ENCODE data around the gene DHRS7B. TPM values are rescaled to one million over a fixed set of nuclear protein-coding genes. Genes with fewer than 3 reads are reported as not detected.
A peak's percentile ranks its signal among the peaks of the same experiment; 100 is the strongest.
"Not testable (repeated sequence)": the region's sequence is repeated elsewhere in the genome, so short reads cannot be mapped to it uniquely, and the experiment has no call there.

The DHRS7B gene
- total and polyA plus RNA-seq, 2 of the 13 experiments (the other 11 are each of a cell fraction or from before 2014, with no cell fraction given): 20.0 to 35.8 TPM

DNA sequence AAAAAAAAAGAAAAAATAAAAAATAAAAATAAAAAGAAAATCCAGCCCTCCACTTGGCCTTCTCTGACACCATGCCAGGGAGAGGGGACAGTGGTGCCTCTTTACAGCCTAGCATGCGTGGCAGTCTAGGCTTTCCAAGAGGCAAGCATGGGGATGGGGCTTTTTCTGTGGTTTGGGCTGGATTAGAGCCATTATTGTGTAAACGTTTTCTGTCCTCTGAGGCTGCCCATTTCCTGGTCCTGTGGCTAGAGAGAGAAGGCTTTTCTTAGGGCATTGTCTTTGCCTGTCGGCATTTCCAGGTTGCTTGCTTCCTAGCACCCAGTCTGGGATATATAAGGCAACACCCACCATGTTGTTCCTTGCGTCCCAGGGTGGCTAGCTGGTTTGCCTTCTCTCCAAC, 2.7 kb upstream of the DHRS7B start (continued):
- TF ChIP-seq ZNF33B (CRISPR knock-in tag; IDR thresholded peaks at IDR 0.05) (no peak), EZH2 (conservative IDR thresholded peaks at IDR 0.05; ENCODE audit: low read depth, low read length) (no peak), ZNF350 (CRISPR knock-in tag; IDR thresholded peaks at IDR 0.05; ENCODE audit: borderline replicate concordance, low read depth) (no peak), IKZF4 (CRISPR knock-in tag; IDR thresholded peaks at IDR 0.05; ENCODE audit: borderline replicate concordance, low read depth, not compliant biosample characterization) (no peak), ZNF484 (CRISPR knock-in tag; IDR thresholded peaks at IDR 0.05; ENCODE audit: borderline replicate concordance, low read depth) (no peak), HNRNPL (IDR thresholded peaks at IDR 0.05; ENCODE audit: low read depth, low read length) (no peak), ZSCAN22 (CRISPR knock-in tag; IDR thresholded peaks at IDR 0.05) (no peak), ZNF792 (CRISPR knock-in tag; IDR thresholded peaks at IDR 0.05) (no peak)
- TF ChIP-seq, protein P1, sequence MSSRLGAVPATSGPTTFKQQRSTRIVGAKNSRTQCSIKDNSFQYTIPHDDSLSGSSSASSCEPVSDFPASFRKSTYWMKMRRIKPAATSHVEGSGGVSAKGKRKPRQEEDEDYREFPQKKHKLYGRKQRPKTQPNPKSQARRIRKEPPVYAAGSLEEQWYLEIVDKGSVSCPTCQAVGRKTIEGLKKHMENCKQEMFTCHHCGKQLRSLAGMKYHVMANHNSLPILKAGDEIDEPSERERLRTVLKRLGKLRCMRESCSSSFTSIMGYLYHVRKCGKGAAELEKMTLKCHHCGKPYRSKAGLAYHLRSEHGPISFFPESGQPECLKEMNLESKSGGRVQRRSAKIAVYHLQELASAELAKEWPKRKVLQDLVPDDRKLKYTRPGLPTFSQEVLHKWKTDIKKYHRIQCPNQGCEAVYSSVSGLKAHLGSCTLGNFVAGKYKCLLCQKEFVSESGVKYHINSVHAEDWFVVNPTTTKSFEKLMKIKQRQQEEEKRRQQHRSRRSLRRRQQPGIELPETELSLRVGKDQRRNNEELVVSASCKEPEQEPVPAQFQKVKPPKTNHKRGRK (CRISPR knock-in tag; IDR thresholded peaks at IDR 0.05): no peak

GRCh38 chr17:21124517-21124916, 2.2 kb upstream of the DHRS7B start:
- H3K9me3 ChIP-seq (ENCODE audit: low read length); ATAC-seq; H3K36me3 ChIP-seq (replicated peaks in 1 of 2; ENCODE audit: control insufficient read depth in 1 of 2, insufficient read depth in 2 of 2, low read length in 2 of 2); intact Hi-C loops (cut with micrococcal nuclease; ENCODE audit: unreplicated experiment); H2AFZ ChIP-seq (ENCODE audit: low read length); H3K27ac ChIP-seq (ENCODE audit: extremely low read length, insufficient read depth, low read length); DNase-seq (ENCODE audit: low spot score); H3K4me2 ChIP-seq (ENCODE audit: low read depth, low read length); POLR2A ChIA-PET; CTCF ChIA-PET (ENCODE audit: low intra/inter-chr PET ratio, low total read pairs); H4K20me1 ChIP-seq (ENCODE audit: insufficient read depth, low read length); H3K9ac ChIP-seq (ENCODE audit: insufficient read depth, low read depth, low read length); H3K27me3 ChIP-seq (ENCODE audit: control insufficient read depth in 1 of 2, insufficient read depth in 2 of 2, low read length in 2 of 2); FAIRE-seq; H3K4me3 ChIP-seq (replicated peaks in 1 of 3; ENCODE audit: insufficient read depth in 1 of 3, low read depth in 2 of 3, low read length in 3 of 3); BruUV-seq (replicated peaks): not testable (repeated sequence)
- peak; percentile 56; the same call in 1 of the 2 replicates for TF ChIP-seq ZNF121 (CRISPR knock-in tag; IDR thresholded peaks at IDR 0.05)
- 25% methylated on average over 4 of the region's 4 CpGs for whole genome bisulfite sequencing (ENCODE audit: low lambda C conversion rate)
- in situ Hi-C loops (cut with HindIII; ENCODE audit: extremely low pct_ligation_motif_present, low pct_unique_long_range_greater_than_20kb): loop anchor here (10.0 kb wide), 2 partner anchors 160 to 390 kb away; partner anchors contain the start of gene MAP2K3
- peaks cover 19% of the 10 kb centered on the region for H3K4me1 ChIP-seq (ENCODE audit: insufficient read depth, low read length)
- H3K79me2 ChIP-seq (ENCODE audit: insufficient read depth, low read length): peaks cover 15% of the 10 kb centered on the region
